Erythroblast (primary cell): ENCODE data around the gene NEO1.

Experiments used
- GATA1 ChIP-seq: IDR thresholded peaks from 2 replicates; pipeline ENCODE4 v1.6.1; 2011; ENCODE audit warnings: low read depth, mild to moderate bottlenecking, control low read depth, low read length, moderate library complexity
- POLR2A ChIP-seq: IDR thresholded peaks from 2 replicates; pipeline ENCODE4 v1.6.1; 2011; ENCODE audit warnings: mild to moderate bottlenecking, low read length

DNA sequence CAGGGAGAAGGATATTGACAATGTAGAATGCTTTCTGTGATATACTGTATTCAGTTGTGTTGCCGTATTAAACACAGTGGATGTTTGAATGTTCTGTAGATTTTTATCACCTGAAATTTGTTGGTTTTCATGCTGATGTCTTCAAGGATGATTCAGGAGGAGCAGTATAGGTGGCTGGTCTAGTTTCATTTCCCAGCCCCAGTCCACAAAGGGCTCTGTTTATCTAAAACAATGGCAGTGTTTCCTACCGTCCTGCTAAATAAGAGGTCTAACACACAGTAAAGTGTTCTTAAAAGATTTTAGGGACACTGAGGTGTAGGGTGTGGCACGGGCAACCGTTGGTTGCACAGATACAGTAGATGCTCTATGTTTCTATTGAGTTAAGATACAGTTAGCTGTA is 26.0 kb downstream of the NEO1 start:
- TF ChIP-seq POLR2A (no peak), GATA1 (no peak)
